ENCODE results near the gene SPRED2. TPM values are rescaled to one million over a fixed set of nuclear protein-coding genes. Genes with fewer than 3 reads are reported as not detected.
"Not testable (repeated sequence)": the region's sequence is repeated elsewhere in the genome, so short reads cannot be mapped to it uniquely, and the experiment has no call there.

The SPRED2 gene
- total RNA-seq, 2 donors from 2014 or later: 21.9 to 22.3 TPM

GRCh38 chr2:65340898-65341681 is 91.3 kb downstream of the SPRED2 start:
- TF ChIP-seq, protein P1, sequence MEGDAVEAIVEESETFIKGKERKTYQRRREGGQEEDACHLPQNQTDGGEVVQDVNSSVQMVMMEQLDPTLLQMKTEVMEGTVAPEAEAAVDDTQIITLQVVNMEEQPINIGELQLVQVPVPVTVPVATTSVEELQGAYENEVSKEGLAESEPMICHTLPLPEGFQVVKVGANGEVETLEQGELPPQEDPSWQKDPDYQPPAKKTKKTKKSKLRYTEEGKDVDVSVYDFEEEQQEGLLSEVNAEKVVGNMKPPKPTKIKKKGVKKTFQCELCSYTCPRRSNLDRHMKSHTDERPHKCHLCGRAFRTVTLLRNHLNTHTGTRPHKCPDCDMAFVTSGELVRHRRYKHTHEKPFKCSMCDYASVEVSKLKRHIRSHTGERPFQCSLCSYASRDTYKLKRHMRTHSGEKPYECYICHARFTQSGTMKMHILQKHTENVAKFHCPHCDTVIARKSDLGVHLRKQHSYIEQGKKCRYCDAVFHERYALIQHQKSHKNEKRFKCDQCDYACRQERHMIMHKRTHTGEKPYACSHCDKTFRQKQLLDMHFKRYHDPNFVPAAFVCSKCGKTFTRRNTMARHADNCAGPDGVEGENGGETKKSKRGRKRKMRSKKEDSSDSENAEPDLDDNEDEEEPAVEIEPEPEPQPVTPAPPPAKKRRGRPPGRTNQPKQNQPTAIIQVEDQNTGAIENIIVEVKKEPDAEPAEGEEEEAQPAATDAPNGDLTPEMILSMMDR (IDR thresholded peaks at IDR 0.05): no peak
- Histone ChIP-seq H3K27ac (no peak overlapping the region), H3K4me1 (ENCODE audit: control insufficient read depth in 1 of 2, low read depth in 2 of 2) (no peaks in the 10 kb centered on the region), H3K36me3 (peaks cover 4% of the 10 kb centered on the region), H3K9me3 (no peaks in the 10 kb centered on the region), H3K4me3 (no peak overlapping the region), H3K27me3 (replicated peaks; ENCODE audit: insufficient read depth) (no peaks in the 10 kb centered on the region)
- ATAC-seq (ENCODE audit: insufficient number of reproducible peaks, low FRiP score, low read depth): no peak
- DNase-seq (ENCODE audit: low spot score): no peak

DNA sequence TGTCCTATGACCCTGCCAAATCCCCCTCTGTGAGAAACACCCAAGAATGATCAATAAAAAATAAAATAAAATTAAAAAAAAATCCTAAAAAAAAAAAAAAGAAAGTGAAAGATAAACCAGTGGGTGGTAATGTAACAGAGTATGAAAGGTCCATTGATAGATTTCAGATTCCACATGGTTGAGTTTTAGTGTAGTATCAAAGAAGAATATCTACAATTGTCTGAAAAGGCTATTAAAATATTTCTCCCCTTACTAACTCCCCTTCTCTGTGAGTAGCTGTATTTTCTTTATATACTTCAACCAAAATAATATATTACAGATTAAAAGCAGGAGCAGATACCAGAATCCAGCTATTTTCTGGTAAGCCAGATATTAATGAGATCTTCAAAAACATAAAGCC is 92.8 kb downstream of the SPRED2 start:
- TF ChIP-seq, protein P1 (IDR thresholded peaks at IDR 0.05): no peak
- ATAC-seq (ENCODE audit: insufficient number of reproducible peaks, low FRiP score, low read depth) (no peak), DNase-seq (ENCODE audit: low spot score) (no peak)
- Histone ChIP-seq H3K4me1 (ENCODE audit: control insufficient read depth in 1 of 2, low read depth in 2 of 2) (no peaks in the 10 kb centered on the region), H3K27me3 (replicated peaks; ENCODE audit: insufficient read depth) (no peaks in the 10 kb centered on the region), H3K4me3 (no peak overlapping the region), H3K9me3 (no peaks in the 10 kb centered on the region), H3K36me3 (peaks cover 4% of the 10 kb centered on the region), H3K27ac (no peak overlapping the region)

- not testable (repeated sequence) for H3K27ac ChIP-seq; H3K4me3 ChIP-seq; H3K36me3 ChIP-seq; H3K9me3 ChIP-seq; ATAC-seq (ENCODE audit: insufficient number of reproducible peaks, low FRiP score, low read depth); DNase-seq (ENCODE audit: low spot score); H3K27me3 ChIP-seq (replicated peaks; ENCODE audit: insufficient read depth); H3K4me1 ChIP-seq (ENCODE audit: control insufficient read depth in 1 of 2, low read depth in 2 of 2)
Observed at GRCh38 chr2:65338830-65339495, 93.4 kb downstream of the SPRED2 start.

GRCh38 chr2:65337915-65338314 is 94.5 kb downstream of the SPRED2 start:
- H3K4me3 ChIP-seq; DNase-seq (ENCODE audit: low spot score); H3K9me3 ChIP-seq; H3K36me3 ChIP-seq; H3K27me3 ChIP-seq (replicated peaks; ENCODE audit: insufficient read depth); ATAC-seq (ENCODE audit: insufficient number of reproducible peaks, low FRiP score, low read depth); H3K4me1 ChIP-seq (ENCODE audit: control insufficient read depth in 1 of 2, low read depth in 2 of 2); H3K27ac ChIP-seq: not testable (repeated sequence)

GRCh38 chr2:65334714-65335113 is 97.7 kb downstream of the SPRED2 start:
- DNase-seq (ENCODE audit: low spot score): no peak
- no peak overlapping the region for H3K27ac ChIP-seq
- TF ChIP-seq, protein P1 (IDR thresholded peaks at IDR 0.05): no peak
- H3K36me3 ChIP-seq: peaks cover 4% of the 10 kb centered on the region
- no peak overlapping the region for H3K4me3 ChIP-seq
- H3K9me3 ChIP-seq: no peaks in the 10 kb centered on the region
- no peak for ATAC-seq (ENCODE audit: insufficient number of reproducible peaks, low FRiP score, low read depth)
- no peaks in the 10 kb centered on the region for H3K4me1 ChIP-seq (ENCODE audit: control insufficient read depth in 1 of 2, low read depth in 2 of 2)
- H3K27me3 ChIP-seq (replicated peaks; ENCODE audit: insufficient read depth): no peaks in the 10 kb centered on the region

GRCh38 chr2:65331336-65332025 is 100.9 kb downstream of the SPRED2 start:
- no peak for ATAC-seq (ENCODE audit: insufficient number of reproducible peaks, low FRiP score, low read depth)
- no peaks in the 10 kb centered on the region for H3K27me3 ChIP-seq (replicated peaks; ENCODE audit: insufficient read depth)
- H3K4me1 ChIP-seq (ENCODE audit: control insufficient read depth in 1 of 2, low read depth in 2 of 2): no peaks in the 10 kb centered on the region
- H3K27ac ChIP-seq: no peak overlapping the region
- TF ChIP-seq, protein P1 (IDR thresholded peaks at IDR 0.05): no peak
- no peak for DNase-seq (ENCODE audit: low spot score)
- H3K4me3 ChIP-seq: no peak overlapping the region
- H3K9me3 ChIP-seq: no peaks in the 10 kb centered on the region
- H3K36me3 ChIP-seq: peaks cover 7% of the 10 kb centered on the region
